Hepatocyte (in vitro differentiated cells): ENCODE results near the gene TADA3. TPM values are rescaled to one million over a fixed set of nuclear protein-coding genes. Genes with fewer than 3 reads are reported as not detected.

Experiments
- DNase-seq: peaks from one replicate; pipeline ENCODE4 v3.0.0-alpha.2; 2016; ENCODE audit warnings: low spot score
- H2AFZ ChIP-seq: fragments of 200-600 bp; sonication (generic); 2 replicates; pipeline ENCODE4 v1.6.0; 2016; ENCODE audit warnings: antibody characterized with exemption, mild to moderate bottlenecking
- H3K27ac ChIP-seq: fragments of 200-600 bp; sonication (generic); 2 replicates; pipeline ENCODE4 v1.5.1; 2016; ENCODE audit warnings: mild to moderate bottlenecking
- H3K27me3 ChIP-seq: fragments of 200-600 bp; sonication (generic); 2 replicates; pipeline ENCODE4 v1.6.1; 2016
- H3K36me3 ChIP-seq: fragments of 200-600 bp; sonication (generic); replicated peaks from 2 replicates; pipeline ENCODE4 v1.5.1; 2016; ENCODE audit warnings: low read depth; ENCODE audit not compliant: insufficient read depth
- H3K4me1 ChIP-seq: fragments of 200-600 bp; sonication (generic); 2 replicates; pipeline ENCODE4 v1.5.1; 2016; ENCODE audit warnings: mild to moderate bottlenecking, moderate library complexity; ENCODE audit not compliant: insufficient read depth
- H3K4me2 ChIP-seq: fragments of 200-600 bp; sonication (generic); 2 replicates; pipeline ENCODE4 v1.6.0; 2016
- H3K4me3 ChIP-seq: fragments of 200-600 bp; sonication (generic); 2 replicates; pipeline ENCODE4 v1.5.1; 2016; ENCODE audit warnings: mild to moderate bottlenecking
- H3K79me2 ChIP-seq: fragments of 200-600 bp; sonication (generic); 2 replicates; pipeline ENCODE4 v1.6.0; 2017; ENCODE audit warnings: mild to moderate bottlenecking
- H3K9me2 ChIP-seq: fragments of 200-600 bp; sonication (generic); replicated peaks from 2 replicates; pipeline ENCODE4 v1.6.0; 2017; ENCODE audit warnings: mild to moderate bottlenecking; ENCODE audit not compliant: insufficient read depth
- H3K9me3 ChIP-seq: fragments of 200-600 bp; sonication (generic); 2 replicates; pipeline ENCODE4 v1.5.1; 2016; ENCODE audit warnings: low read depth, mild to moderate bottlenecking
- H4K20me1 ChIP-seq: fragments of 200-600 bp; sonication (generic); 2 replicates; pipeline ENCODE4 v1.6.0; 2016; ENCODE audit warnings: mild to moderate bottlenecking; ENCODE audit not compliant: insufficient read depth, poor library complexity, severe bottlenecking
- EZH2 ChIP-seq: fragments of 200-600 bp; sonication (generic); IDR thresholded peaks from 2 replicates; pipeline ENCODE4 v1.6.1; 2016; ENCODE audit warnings: antibody characterized with exemption, mild to moderate bottlenecking, borderline replicate concordance
- EZH2phosphoT487 ChIP-seq: fragments of 200-600 bp; sonication (generic); IDR thresholded peaks from one replicate; pipeline ENCODE4 v1.6.1; 2018; ENCODE audit warnings: antibody characterized with exemption, mild to moderate bottlenecking, low read depth, moderate library complexity; ENCODE audit not compliant: unreplicated experiment, severe bottlenecking
- WGBS: methylation state at CpG from one replicate; pipeline ENCODE4 v1.1.6; 2016; ENCODE audit warnings: low lambda C conversion rate; ENCODE audit errors: missing lambda C conversion rate; 5-methylcytosine and 5-hydroxymethylcytosine counted together
- polyA plus RNA-seq: library from polyadenylated mRNA; unstranded; fragments of >200 nt; fragmentation: Nextera tagmentation; extraction: Ambion mirVana; gene quantifications from 2 replicates; pipeline ENCODE4 v1.2.1, GENCODE V29; 2016
- total RNA-seq: library from RNA; depleted of rRNA; stranded (reverse); fragments of >200 nt; gene quantifications from 2 replicates; pipeline ENCODE4 v1.2.3, GENCODE V29; 2014
- TF ChIP-seq, protein P1 (sequence below): fragments of 200-600 bp; sonication (generic); IDR thresholded peaks from 2 replicates; pipeline ENCODE4 v1.5.1; 2016; ENCODE audit warnings: antibody characterized with exemption, mild to moderate bottlenecking; ENCODE audit not compliant: poor library complexity

Gene TADA3
- total and polyA plus RNA-seq, 2 experiments from 2014 or later = 61.2 to 65.5 TPM

DNA sequence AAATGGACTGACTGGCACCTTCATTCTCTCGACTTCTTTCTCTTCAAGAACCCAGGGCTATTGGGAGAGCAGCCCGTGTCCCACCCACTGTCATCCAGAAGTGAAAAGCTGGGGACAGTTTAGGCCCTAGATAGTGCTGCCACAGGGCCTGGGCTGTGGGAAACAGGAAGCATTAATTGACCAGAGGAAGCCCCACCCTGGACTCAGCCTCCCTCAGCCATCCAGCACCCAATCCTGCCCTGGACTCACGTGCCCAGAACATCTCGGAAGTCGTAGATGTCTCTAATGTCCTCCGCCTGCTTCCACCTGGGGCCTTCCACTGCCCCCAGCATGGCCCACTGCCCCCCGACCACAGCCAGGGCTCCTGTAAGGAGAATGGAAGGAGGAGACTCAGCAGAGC, 24.9 kb downstream of the TADA3 start:
- DNase-seq = no peak
- Histone ChIP-seq H3K27me3 (no peaks in the 10 kb centered on the region), H3K27ac (no peak overlapping the region), H3K4me3 (no peak overlapping the region), H3K4me2 (no peak overlapping the region), H3K79me2 (no peaks in the 10 kb centered on the region), H3K36me3 (no peaks in the 10 kb centered on the region), H4K20me1 (no peaks in the 10 kb centered on the region), H2AFZ (no peak overlapping the region), H3K4me1 (peaks cover 19% of the 10 kb centered on the region), H3K9me3 (no peaks in the 10 kb centered on the region), H3K9me2 (no peaks in the 10 kb centered on the region)
- 90% methylated on average over 7 of the region's 7 CpGs for WGBS
- TF ChIP-seq, protein P1, sequence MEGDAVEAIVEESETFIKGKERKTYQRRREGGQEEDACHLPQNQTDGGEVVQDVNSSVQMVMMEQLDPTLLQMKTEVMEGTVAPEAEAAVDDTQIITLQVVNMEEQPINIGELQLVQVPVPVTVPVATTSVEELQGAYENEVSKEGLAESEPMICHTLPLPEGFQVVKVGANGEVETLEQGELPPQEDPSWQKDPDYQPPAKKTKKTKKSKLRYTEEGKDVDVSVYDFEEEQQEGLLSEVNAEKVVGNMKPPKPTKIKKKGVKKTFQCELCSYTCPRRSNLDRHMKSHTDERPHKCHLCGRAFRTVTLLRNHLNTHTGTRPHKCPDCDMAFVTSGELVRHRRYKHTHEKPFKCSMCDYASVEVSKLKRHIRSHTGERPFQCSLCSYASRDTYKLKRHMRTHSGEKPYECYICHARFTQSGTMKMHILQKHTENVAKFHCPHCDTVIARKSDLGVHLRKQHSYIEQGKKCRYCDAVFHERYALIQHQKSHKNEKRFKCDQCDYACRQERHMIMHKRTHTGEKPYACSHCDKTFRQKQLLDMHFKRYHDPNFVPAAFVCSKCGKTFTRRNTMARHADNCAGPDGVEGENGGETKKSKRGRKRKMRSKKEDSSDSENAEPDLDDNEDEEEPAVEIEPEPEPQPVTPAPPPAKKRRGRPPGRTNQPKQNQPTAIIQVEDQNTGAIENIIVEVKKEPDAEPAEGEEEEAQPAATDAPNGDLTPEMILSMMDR = no peak
- TF ChIP-seq EZH2 = no peak
- TF ChIP-seq EZH2phosphoT487 = no peak

- Histone ChIP-seq H3K4me2 (no peak overlapping the region), H2AFZ (no peak overlapping the region), H3K36me3 (no peaks in the 10 kb centered on the region), H3K9me2 (no peaks in the 10 kb centered on the region), H3K4me3 (no peak overlapping the region), H3K9me3 (no peaks in the 10 kb centered on the region), H3K27ac (no peak overlapping the region), H3K4me1 (peaks cover 17% of the 10 kb centered on the region), H3K79me2 (no peaks in the 10 kb centered on the region), H4K20me1 (no peaks in the 10 kb centered on the region), H3K27me3 (no peaks in the 10 kb centered on the region)
- no peak for TF ChIP-seq EZH2phosphoT487
- TF ChIP-seq, protein P1 = no peak
- TF ChIP-seq EZH2 = no peak
- DNase-seq = no peak
- WGBS = 88% methylated on average over 4 of the region's 4 CpGs
These were observed 26.4 kb downstream of the TADA3 start for GRCh38 chr3:9765865-9766264.

DNA sequence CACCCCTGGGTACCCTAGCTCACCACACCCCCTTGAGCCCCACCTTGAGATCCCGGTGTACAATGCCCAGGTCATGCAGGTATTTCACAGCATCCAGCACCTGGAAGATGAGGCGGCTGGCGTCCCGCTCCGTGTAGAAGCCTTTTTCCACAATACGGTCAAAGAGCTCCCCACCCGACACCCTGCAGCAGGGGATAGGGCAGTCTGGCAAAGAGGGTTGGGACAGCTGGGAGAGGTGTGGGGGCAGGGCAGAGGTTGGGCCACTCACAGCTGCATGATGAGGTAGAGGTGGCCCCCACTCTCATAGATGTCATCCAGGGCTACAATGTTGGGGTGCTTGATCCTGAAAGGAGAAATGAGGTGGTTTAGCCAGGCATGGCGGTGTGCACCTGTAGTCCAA, 29.4 kb downstream of the TADA3 start:
- Histone ChIP-seq H3K27ac (no peak overlapping the region), H2AFZ (no peak overlapping the region), H3K36me3 (no peaks in the 10 kb centered on the region), H3K9me3 (no peaks in the 10 kb centered on the region), H3K27me3 (no peaks in the 10 kb centered on the region), H3K4me1 (no peaks in the 10 kb centered on the region), H3K4me3 (no peak overlapping the region), H3K4me2 (no peak overlapping the region), H3K9me2 (no peaks in the 10 kb centered on the region), H4K20me1 (no peaks in the 10 kb centered on the region), H3K79me2 (no peaks in the 10 kb centered on the region)
- TF ChIP-seq EZH2 (no peak), EZH2phosphoT487 (no peak)
- TF ChIP-seq, protein P1 = no peak
- no peak for DNase-seq
- 92% methylated on average over 8 of the region's 8 CpGs for WGBS

DNA sequence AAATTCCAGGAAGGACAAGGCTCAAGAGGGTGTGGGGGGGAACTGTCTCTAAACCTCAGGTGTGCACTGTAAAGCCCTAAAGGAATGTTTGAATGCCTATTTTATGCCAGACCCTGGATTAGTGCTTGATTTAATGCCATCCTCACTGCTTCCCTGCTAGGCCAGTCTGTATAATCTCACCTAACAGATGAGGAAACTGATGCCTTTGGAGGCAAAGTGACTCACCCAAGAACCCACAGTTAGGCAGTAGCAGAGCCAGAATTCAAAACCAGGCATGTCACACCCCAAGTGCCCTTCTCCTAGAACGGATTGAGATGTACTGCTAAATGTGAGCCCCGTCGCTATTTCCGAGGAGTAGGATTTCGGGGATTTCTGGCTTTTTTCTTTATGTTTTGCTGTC, 30.4 kb downstream of the TADA3 start:
- Histone ChIP-seq H4K20me1 (no peaks in the 10 kb centered on the region), H3K9me3 (no peaks in the 10 kb centered on the region), H3K36me3 (no peaks in the 10 kb centered on the region), H3K27me3 (no peaks in the 10 kb centered on the region), H3K4me2 (no peak overlapping the region), H3K27ac (no peak overlapping the region), H3K4me1 (no peaks in the 10 kb centered on the region), H2AFZ (no peak overlapping the region), H3K79me2 (no peaks in the 10 kb centered on the region), H3K4me3 (no peak overlapping the region), H3K9me2 (no peaks in the 10 kb centered on the region)
- WGBS = 94% methylated on average over 5 of the region's 5 CpGs
- TF ChIP-seq, protein P1 = no peak
- TF ChIP-seq EZH2 = no peak
- no peak for TF ChIP-seq EZH2phosphoT487
- DNase-seq = no peak
